CD4-positive, alpha-beta T cell treated with Interleukin-15 for 1 hour (primary cell): Measurements from ENCODE around the gene GRID1.
"Not testable (repeated sequence)": the region's sequence is repeated elsewhere in the genome, so short reads cannot be mapped to it uniquely, and the experiment has no call there.

Source experiments
- DNase-seq: peaks from one replicate; pipeline ENCODE4 v3.0.0-alpha.2; 2020

GRID1 gene

DNA sequence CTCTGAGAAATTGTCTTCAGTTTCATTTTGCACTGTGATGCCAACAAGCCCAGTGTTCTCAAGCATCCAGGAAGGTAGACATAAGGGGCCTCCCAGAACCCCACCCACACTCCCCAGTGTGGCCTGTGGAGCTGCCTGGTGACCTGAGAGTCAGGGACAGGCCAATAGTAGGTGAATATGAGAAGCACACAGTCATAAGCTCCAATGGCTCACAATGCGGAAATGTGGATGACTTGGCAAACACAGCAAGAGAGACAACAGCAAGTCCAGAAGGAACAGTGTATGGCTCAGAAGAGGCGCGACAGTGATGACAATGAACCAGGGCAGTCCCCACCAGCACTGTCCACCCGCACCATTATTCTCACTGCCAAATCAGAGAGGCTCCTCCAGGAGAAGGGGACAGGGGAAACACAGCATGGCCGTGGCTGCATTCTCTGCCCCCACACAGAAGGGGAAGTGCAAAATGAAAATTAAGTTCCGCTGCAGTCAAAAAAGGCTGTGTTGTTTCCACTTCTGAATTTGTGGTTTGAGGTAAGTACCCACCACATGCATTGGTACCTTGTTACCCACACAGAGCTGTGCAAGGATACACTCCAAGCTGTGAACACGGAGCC lies 419.8 kb downstream of the GRID1 start:
- DNase-seq = no peak

DNA sequence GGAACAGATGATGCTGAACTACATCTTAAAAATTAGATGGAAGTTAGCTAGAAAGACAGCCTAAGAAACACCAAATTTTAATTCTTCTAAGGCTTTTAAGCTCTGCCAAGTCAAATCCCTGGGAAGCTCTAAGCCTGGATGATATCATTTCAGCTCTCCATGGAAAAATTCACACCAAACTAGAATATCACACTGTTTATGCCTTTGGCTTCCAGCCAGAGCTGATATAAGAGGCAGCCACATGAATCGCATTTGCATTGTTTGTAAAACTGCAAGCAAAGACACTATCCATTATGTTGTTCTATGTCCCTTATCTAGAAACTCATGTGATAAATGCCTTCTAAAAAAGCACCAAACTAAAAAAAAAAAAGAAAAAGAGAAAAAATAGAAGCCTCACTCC lies 430.4 kb downstream of the GRID1 start:
- DNase-seq = no peak

DNA sequence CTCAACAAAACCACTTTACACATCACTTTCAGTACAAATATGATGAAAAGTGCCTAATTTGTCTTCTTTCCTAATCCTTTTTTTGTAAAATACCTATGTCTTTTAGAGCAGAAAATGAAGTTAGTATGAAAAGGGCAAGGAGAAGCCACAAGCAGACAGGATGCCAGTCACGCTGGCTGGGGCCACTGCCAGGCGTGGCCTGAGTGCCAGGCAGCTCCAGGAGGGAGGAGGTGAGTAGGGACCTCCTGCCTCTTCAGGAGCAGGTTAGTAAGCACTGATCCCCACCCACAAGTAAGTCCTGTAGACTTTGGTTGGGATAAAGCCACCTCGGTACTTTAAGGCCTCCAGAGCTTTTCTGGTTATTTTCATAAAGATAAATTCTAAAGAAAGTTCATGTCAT lies 432.0 kb downstream of the GRID1 start:
- no peak for DNase-seq

DNA sequence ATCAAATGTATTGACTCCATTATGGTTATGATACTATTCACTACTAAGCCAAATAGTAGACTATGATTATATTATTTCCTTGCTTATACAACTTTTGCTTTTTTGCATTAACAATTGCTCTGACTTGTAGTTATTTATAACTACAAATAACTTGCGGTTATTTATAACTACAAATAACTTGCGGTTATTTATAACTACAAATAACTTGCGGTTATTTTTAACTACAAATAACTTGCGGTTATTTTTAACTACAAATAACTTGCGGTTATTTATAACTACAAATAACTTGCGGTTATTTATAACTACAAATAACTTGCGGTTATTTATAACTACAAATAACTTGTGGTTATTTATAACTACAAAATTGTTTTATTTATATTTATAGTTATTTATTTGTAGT lies 436.6 kb downstream of the GRID1 start:
- not testable (repeated sequence) for DNase-seq

DNA sequence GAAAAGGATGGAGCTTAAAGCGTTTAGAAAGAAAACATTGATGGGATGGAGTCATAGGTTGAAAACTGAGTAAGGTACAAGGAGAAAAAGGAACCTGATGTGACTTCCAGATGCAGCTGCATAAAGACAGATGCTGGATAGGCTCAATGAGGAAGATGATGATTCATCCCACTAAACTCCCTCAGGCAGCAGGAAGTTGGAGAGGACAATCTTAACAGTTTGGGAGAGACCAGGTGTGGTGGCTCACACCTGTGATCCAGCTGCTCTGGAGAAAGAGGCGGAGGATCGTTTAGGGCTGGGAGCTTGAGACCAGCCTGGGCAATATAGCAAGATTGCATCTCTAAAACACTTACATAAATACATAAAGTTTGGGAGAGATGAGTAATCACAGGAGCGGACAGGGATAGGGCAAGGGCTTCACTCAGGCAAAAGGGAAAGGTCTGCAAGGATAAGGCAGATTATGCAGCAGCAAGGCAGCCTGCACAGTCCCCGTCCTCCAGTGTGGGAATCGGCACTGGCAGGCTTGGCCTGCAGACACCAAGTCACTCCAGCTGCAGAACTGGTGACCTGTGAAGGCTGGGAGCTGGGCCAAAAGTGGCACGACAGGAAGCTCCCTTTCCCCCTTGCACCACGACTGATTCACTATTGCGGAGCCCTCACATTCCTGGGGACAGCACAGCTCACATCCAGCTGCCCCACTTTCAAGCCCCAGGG lies 438.5 kb downstream of the GRID1 start:
- DNase-seq = no peak

DNA sequence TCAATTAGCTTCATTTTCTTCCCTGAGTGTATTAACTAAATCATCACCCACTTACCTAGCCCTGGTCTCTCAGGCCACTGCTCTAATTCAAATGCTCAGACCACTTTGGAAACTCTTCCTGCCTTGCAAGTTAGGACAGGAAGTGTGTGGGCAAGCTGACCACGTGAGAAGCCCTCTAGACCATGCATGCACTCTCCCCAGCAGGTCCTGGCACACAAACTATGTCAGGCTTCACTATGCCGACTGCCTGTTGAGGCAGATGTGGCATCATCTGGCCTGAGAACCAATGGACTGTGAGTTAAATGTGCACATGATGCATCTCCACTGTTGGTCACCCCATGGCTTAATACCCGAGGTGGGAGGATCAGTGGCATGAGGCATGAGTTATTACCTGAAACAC lies 439.6 kb downstream of the GRID1 start:
- no peak for DNase-seq

DNA sequence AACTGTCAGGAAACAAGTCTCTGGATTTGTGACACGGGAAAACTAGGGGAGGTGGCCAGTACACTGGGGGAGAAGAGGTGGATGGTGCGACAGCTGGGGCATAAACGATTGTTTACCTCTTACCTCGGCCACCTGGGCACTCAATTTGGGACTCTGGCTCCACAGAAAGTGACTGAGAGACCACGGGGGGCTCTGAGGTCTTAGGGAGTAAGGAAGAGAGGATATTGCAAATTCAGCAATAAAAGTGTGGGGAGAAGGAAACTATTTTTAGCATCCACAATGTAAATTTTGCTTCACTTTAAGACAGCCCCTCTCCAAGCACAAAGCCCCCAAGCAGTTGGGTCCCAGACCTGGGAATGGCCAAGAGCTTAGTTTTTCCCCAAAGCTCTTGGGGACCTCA lies 440.5 kb downstream of the GRID1 start:
- no peak for DNase-seq

DNA sequence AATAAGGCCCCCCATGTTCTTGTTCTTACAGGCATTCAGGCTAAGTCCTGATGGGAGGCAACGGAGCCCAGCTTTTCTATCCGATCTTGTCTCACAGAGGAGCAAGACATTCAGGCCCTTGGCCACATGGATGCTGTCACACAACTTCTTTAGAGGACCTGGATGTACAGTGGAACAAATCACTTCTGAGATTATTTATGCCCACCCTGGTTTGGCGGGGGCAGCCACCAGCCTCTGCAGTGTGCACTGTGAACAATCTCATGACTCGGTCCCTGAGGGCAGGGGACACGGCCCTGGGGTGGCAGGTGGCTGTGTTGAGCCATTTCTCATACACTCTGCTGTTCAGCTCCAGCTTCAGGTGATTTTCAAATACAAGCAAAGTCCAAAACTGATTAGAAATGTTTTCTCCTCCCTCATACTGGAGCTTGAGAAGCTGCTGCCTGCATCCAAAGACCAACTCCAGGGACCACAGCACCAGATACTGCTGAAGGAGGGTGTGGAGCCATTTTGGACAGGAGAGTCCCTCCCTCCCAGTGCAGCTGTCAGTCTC lies 441.3 kb downstream of the GRID1 start:
- no peak for DNase-seq

DNA sequence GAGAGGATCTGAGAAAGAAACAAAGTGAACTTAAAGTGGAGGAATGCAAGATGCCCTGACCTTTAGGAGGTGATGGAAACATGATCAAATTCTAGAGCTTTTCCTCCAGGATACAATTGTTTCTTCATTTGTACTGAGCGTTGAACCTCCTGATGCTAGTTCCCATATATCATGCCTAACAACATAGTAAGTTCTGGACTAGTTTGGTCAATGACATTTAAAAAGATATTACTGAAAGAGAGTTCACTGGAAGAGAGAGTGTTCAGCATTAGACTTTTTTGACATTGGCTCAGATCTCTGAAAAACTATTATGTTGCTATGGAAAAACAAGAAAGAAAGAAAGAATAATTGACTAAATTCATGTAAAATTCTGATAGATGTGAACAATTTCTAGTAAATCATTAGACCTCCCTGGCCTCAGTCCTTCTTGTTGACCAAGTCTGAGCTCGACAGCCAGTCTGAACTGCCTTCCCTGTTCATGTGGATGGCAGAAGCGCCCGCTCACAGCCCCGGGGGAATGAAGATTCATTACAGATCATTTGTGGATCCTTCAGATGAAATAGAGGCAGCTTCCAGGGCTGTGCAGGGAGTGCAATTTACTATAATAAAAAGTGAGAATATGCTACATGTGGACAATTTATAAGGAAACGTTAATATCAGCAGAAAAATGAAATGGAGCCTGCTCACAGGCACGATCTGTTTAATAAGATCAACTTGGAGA lies 442.1 kb downstream of the GRID1 start:
- DNase-seq = no peak

DNA sequence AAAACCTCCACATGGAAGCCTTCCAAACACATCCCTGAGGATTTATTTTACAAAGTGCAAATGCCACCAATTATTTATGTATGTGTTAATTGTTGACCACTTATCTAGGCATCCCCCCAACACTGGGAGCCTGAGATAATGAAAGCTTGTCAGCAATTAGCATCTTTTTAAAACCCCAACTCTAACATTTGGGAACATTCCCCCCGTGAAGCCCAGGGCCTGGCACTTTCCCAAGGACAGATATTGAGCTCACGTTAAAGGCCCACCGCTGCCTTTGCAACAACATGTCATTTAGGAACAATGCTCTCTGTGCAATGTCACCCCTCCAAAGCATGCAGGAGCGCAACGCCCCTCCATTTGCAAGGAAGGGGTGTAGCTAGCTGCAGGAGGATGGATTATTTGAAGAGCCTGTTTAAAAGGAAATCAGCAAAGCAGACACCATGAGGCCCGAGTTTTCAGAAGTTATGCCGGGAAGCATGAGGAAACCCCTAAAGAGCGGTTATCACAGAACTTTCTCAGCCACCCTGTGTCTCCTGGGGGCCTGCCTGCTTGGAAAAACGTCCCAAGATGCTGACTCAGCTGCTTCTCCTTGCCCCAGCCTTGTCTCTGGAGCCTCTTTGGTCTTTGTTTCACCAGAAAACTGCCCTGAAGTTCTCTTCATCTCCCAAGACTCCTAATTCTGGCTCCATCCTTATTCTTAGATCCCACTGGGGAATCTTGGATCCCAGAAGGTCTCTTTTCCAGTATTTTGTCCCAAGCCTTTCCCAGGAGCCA lies 444.1 kb downstream of the GRID1 start:
- no peak for DNase-seq

DNA sequence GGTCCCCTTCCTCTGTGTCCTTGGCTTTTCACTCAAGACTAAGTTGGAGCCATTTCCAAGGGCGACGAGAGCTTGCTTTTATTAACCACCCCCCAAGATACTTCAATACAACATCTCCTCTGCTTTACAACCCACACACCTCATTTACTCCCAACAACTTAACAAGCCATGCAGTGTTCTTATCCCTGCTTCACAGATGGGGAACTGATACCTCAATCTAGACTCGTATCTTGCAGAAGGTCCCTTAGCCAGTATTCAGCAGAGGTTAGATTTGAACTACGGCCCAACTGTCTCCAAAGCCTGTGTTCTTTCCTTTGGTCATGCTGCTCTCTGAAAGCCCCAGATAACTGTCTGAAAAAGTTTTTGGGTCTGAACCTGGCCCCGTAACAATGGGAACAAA lies 444.8 kb downstream of the GRID1 start:
- DNase-seq = no peak

DNA sequence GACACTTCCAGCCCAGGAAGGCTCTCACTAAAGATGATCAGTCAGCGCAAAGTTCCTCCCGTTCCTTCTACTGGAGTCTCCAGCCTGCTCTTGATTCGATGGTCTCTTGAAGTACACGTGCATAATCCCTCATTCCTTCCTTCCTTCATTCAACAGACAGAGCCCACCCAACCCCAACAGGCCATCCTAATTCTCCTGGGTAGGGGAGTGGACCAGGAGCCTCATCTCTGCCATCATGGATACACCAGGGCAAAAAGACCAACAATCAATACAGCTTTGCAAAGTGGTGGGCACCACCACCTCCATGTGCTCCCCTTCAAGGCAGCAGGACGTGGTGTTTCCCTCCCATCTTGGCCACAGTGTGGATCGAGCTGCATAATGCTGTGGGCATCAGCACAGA lies 446.3 kb downstream of the GRID1 start:
- no peak for DNase-seq

DNA sequence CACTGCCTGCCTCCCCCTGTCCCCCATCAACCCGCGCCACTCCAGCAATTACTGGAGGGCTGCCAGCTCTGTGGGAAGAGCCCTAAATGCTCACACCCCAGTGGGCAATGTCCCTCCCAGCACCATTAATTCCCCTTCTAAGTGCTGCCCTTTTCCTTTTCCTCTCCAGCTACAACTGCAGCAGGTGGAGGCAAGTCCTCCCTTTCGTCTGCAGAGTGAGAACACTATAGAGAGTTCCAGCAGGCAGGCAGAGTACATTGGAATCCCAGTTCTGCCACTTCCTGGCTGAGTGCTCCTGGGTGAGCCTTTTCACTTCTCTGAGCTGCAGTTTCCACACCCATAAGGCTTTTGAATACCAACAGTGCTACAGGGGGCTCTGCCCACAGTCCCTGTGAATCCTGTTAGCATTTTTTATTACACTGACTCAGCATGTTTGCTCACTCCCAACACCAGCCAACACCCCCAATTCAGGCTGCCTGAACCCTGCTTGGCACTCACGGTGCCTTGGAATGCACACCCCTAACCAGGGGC lies 447.0 kb downstream of the GRID1 start:
- DNase-seq = no peak

DNA sequence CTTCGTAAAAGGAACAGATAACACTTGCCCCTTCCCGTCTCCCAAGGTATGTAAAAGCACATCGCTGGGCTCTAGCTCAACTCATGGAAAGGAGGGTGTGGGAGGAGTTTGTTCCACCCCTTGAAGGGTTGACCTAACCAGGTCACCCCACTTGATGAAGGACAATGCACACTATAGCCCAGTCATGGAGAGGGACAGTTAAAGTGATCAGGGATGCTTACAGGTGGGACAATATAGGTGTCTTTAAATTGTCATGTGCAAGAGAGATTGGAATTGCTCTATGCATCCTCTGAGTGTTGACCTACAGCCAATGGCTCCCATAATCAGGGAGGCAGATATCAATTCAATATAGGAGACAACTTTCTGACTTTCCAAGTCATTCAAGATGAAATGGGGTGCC lies 448.2 kb downstream of the GRID1 start:
- no peak for DNase-seq

DNA sequence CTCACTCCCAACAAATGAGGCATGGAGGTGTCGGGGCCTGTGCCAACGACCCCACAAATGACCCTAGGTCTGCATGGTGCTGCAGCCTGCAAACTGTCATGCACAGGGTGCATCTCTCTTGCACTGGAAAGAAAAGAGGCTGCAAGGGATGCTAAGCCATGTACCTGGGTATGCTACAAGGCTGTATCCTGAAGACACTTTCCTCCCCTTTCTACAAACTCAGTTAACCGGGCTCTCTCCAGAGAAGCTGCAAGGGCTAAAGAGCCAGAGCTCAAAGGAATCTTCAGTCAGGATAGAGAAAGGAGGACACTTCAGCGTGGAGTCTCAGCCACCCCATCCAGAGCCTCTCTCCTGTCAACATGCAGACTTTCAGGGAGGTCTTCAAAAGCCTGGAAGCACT lies 449.0 kb downstream of the GRID1 start:
- DNase-seq = no peak

DNA sequence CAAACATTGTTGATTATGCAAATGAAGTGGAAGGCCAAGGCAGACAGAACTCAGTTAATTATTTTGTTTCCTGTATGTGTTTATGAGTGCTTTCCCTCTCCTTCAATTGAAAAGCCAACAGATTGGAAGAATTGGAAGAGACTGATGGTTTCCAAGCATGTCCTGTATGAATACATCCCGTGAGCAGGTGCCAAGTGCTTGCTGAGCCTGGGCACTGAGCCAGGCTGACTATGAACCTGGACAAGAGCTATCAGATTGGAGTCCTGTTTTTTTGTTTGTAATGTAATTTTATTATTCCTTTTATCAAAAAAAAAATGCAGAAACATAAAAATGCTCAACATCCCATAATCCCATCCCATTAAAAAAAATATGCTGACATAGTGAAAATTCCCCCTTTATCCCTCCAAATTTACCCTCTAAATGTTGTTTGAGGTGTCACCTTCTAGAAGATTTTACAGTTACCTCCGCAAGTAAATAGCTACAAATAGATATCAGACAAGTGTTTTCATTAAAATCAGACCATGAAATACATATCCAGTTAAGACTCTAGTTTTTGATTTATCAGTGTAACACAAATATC lies 449.5 kb downstream of the GRID1 start:
- DNase-seq = no peak

DNA sequence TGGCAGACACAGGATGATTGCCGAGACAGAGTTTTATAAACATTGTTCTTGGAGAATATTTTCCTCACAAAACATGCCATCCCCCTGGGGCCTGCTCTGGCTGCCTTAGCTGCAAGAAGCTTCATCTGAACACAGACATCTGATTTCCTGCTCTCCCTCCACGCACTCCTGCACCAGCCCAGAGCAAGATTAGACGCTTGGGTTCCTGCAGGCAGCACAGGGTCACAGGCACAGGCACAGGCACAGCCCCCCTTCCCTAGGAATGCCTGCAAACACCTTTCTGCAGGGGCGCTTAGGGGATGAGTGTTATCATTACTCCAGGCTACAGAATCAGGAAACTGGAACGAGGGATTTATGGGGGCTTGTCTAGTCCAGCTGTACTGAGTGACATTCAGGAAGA lies 450.3 kb downstream of the GRID1 start:
- no peak for DNase-seq

DNA sequence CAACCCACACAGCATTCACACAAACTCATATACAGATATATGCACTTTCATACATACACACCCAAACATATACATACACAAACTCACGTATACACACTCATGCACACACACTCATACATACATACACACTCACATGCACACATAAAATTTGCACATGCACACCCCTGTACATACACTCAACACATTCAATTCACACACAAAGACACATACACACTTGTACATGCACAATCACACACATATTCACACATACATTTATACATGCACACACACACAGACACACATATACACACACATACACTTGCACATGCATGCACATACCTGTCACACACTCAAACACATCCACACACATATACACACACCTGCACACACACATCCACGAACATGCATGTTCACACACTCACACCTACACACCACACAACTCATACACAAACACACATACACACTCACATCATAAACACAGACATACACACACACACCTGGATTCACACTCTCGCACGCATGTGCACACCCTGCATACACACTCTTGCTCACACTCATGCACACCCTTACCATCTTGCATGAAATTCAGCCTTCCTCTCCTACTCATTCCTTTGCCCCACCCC lies 451.2 kb downstream of the GRID1 start:
- no peak for DNase-seq

DNA sequence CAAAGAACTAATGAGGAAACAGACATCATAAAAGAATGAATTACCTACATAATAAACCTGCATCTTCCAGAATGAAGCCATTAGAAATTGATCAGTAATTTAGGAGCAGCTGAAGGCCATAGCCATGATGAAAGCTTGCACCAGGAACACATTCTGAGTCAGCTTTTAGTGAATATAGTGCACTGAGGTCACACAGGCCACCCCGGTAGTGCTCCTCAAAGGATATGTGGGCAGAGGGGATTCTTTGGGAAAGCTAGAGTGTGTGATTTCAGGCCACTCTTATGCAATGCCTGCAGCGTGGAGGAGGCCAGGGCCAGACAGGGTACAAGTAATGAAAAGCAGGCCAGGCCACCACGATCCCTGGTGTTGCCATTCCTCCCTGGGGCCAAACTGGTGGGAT lies 451.9 kb downstream of the GRID1 start:
- DNase-seq = no peak

DNA sequence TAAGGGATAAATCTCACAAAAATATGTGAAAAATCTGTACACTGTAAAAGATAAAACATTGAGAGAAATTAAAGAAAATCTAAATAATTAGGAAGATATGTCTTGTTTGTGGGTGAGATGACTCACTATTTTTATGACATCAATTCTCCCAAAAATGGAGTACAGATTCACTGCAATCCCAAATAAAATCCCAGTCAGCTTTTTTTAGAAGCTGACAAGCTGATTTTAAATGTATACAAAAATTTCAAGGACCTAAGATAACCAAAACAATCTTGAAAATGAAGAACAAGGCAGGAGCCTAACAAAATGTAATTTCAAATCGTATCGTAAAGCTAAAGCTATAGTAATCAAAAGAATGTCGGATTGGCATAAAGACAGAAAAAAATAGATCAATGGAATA lies 458.1 kb downstream of the GRID1 start:
- no peak for DNase-seq

DNA sequence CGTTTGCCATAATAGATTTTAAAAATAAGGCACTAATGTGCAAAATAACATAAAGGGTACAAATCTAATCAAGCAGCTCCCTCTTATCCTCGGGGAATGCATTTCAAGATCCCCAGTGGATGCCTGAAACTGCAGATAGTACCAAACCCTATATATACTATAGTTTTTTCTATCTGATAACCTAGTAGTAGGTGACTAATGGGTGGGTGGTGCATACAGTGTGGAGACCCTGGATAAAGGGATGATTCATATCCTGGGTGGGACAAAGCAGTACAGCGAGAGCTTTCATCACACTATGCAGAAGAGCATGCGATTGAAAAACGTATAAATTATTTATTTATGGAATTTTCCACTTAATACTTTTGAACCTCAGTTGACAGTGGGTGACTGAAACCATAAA lies 464.5 kb downstream of the GRID1 start:
- no peak for DNase-seq

DNA sequence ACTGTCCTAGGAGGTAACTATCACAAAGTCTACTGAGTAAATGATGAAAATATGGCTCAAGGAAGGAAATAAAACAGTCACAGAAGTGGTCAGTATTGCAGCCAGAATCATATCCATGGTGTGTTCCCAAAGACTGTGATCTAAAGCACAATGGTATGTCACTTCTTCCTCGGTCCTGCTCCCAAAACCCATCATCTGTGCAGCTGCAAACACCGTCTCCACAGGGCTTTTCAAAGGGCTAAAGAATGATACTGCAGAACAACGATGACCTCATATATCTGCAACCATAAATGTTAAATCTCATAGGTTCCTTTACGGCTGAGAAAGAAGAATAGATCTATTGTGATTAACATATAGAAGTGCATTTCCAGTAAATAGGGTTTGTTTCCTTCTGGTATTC lies 465.0 kb downstream of the GRID1 start:
- no peak for DNase-seq
